GM12874 (cell line): ENCODE results near the gene MAPK8IP3.

Experiments
- TF ChIP-seq, protein P1 (sequence below): IDR thresholded peaks from 2 replicates; pipeline ENCODE4 v1.5.1; 2011; ENCODE audit warnings: low read depth, mild to moderate bottlenecking, control low read depth, low read length, moderate library complexity; ENCODE audit not compliant: insufficient read depth

Gene MAPK8IP3

DNA sequence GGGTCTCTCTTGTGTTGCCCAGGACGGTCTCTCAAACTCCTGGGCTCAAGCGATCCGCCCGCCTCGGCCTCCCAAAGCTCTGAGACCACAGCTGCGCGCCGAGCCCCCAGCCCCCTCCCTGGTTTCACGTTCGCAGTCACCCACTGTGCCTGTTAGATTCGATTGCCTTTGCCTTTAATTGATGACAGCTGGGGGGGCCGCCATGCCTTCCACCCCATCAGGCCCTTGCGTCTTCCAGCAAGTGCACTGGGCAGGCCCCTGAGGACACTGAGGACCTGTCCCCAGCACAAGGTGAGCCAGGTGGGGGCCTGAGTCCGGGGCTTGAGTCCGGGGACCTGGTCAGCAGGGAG lies 84.2 kb downstream of the MAPK8IP3 start:
- TF ChIP-seq, protein P1, sequence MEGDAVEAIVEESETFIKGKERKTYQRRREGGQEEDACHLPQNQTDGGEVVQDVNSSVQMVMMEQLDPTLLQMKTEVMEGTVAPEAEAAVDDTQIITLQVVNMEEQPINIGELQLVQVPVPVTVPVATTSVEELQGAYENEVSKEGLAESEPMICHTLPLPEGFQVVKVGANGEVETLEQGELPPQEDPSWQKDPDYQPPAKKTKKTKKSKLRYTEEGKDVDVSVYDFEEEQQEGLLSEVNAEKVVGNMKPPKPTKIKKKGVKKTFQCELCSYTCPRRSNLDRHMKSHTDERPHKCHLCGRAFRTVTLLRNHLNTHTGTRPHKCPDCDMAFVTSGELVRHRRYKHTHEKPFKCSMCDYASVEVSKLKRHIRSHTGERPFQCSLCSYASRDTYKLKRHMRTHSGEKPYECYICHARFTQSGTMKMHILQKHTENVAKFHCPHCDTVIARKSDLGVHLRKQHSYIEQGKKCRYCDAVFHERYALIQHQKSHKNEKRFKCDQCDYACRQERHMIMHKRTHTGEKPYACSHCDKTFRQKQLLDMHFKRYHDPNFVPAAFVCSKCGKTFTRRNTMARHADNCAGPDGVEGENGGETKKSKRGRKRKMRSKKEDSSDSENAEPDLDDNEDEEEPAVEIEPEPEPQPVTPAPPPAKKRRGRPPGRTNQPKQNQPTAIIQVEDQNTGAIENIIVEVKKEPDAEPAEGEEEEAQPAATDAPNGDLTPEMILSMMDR, result no peak

- TF ChIP-seq, protein P1, result no peak
Measured at GRCh38 chr16:1790611-1791255, 84.7 kb downstream of the MAPK8IP3 start.

DNA sequence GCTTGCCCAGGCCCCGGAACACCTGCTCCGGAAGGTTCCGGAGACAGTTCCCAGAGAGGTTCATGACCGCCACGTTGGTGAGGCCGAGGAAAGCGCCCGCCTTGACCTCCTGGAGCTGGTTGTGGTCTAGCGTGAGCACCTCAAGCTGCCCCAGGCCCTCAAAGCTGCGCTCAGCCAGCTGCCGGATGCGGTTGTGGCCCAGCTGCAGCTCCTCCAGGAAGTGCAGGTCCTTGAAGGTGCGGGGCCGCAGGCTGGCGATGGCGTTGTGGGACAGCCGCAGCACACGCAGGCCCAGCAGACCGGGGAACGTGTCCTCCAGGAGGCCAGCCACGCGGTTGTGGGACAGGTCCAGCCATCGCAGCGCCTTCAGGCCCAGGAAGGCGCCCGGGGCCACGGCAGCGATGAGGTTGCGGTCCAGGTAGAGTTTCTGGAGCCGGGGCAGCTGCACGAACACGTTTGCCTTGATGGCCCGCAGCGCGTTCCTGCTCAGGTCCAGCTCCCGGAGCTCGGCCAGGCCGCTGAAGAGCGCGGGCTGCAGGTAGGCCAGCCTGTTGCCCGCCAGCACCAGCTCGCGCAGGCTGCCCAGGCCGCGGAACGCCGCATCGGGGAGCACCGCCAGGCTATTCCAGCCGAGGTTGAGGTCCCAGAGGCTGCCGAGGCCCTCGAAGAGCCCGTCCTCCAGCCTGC lies 85.4 kb downstream of the MAPK8IP3 start:
- TF ChIP-seq, protein P1, result no peak

- TF ChIP-seq, protein P1, result no peak
Measured at GRCh38 chr16:1791943-1792812, 86.2 kb downstream of the MAPK8IP3 start.

- TF ChIP-seq, protein P1, result no peak
Measured at GRCh38 chr16:1792836-1793577, 87.0 kb downstream of the MAPK8IP3 start.

DNA sequence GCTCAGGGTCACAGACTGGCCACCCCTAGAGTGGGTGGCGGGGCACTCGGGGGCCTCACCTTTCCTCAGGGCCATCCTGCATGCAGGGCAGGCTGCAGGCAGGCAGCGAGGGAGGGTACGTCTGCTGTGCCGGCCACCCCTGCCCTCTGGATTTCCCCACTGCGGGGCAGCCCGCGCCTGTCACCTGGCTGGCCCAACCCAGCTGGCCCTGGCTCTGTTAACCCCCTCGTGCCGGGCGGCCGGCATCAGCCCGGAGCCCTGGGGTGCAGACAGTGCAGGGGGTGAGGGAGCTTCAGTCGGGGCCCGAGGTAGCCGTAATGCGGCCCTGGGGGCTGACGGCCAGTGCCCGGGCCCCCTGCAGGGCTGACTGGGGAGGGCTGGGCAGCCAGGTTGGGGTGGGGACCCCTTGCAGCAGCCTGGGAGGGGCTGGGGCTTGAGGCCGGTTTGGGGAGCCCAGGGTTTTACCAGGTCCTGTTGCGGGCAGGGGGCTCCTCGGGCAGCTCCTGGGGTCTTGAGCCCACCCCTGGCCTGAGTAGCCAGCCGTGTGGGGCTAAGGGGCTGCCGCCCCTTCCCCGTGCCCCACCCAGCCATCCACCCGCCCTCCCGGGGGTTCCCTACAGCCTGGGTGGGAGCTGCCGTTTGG lies 87.7 kb downstream of the MAPK8IP3 start, which contains the start of gene IGFALS:
TSS of gene IGFALS (minus strand) at position 128 of the 643 bp plus-strand sequence. CDS start at position 75, 53 bp downstream.
- TF ChIP-seq, protein P1, result no peak
